Measurements from ENCODE around the gene SELPLG.

The SELPLG gene

DNA sequence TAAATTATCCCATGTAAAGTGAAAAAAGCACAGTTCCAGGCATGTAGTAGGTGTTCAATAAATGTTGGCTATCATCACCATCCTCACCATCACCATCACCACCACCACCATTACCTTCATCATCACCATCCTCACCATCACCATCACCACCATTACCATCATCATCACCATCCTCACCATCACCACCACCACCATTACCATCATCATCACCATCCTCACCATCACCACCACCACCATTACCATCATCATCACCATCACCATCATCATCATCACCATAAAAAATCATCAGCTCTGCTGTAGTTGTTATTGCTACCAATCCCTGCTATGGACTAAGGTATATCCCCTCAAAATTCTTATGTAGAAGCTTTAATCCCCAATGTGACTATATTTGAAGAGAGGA lies 56.2 kb downstream of the SELPLG start:
- in situ Hi-C loops (cut with MboI; ENCODE audit: low sequenced_read_pairs), result no loop called here

DNA sequence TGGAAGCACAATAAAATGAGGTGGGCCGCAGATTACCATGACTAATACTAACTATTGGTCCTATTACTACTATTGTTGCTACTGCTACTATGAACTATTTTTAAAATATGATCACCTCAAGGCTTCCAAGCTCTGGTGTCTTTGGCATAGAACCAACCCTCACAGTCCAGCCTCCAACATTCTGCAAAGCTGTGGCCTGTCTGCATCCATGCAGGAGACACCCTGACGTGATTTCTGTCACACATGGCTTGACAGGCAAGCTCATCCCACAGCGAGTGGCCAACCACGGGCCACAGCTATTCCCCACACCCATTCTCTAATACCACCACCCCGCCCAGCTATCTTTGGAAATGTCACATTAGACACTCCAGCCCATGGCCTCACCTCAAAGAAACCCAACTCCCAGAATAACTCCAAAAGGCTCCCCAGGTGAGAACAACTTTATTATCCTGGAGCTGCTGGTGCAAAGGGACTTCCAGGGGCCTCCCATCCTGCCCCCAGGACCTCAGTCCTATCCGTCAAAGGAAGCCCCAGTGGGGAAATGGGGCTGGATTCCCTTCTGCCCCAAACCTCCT lies 56.9 kb downstream of the SELPLG start:
- in situ Hi-C loops (cut with MboI; ENCODE audit: low sequenced_read_pairs), result no loop called here

DNA sequence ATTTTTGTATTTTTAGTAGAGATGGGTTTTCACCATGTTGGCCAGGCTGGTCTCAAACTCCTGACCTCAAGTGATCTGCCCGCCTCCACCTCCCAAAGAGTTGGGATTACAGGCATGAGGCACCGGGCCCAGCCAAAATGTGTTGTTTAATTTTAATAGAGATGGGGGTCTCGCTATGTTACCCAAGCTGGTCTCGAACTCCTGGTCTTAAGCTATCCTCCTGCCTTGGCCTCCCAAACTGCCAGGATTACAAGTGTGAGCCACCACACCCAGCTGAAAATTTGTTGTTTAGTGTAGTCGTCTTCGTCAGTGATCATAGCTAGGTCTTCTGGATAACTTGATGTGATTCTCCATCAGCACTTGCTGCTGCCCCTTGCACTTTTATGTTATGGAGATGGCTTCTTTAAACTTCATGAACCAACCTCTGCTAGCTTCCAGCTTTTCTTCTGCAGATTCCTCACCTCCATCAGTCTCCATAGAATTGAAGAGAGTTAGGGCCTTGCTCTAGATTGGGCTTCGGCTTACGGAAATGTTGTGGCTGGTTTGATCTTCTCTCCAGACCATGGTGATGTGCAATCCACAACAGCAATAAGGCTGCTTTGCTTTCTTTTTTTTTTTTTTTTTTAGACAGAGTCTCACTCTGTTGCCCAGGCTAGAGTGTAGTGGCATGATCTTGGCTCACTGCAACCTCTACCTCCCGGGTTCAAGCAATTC lies 58.3 kb downstream of the SELPLG start:
- in situ Hi-C loops (cut with MboI; ENCODE audit: low sequenced_read_pairs), result no loop called here

GRCh38 chr12:108574276-108574675 lies 59.4 kb downstream of the SELPLG start:
- in situ Hi-C loops (cut with MboI; ENCODE audit: low sequenced_read_pairs), result loop anchor here (25.0 kb wide), 1 partner anchor 513 kb away; the partner anchor contains the start of genes ALKBH2 and UNG

DNA sequence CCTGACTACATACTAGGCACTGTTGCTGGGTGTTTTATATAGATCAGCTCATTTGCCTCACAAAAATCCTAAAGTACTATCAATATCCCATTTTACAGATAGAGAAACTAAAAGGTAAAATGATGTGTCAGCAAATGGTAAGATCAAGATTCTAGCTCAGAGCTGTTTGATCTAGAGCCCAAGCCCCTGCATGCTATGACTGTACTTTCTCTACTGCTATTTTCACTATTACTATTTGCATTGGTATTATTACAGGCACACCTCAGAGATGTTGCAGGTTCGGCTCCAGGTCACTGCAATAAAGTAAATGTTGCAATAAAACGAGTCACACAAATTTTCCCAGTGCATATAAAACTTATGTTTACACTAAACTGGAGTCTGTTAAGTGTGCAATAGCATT lies 60.4 kb downstream of the SELPLG start:
- in situ Hi-C loops (cut with MboI; ENCODE audit: low sequenced_read_pairs), result loop anchor here (25.0 kb wide), 1 partner anchor 514 kb away; the partner anchor contains the start of genes ALKBH2 and UNG

DNA sequence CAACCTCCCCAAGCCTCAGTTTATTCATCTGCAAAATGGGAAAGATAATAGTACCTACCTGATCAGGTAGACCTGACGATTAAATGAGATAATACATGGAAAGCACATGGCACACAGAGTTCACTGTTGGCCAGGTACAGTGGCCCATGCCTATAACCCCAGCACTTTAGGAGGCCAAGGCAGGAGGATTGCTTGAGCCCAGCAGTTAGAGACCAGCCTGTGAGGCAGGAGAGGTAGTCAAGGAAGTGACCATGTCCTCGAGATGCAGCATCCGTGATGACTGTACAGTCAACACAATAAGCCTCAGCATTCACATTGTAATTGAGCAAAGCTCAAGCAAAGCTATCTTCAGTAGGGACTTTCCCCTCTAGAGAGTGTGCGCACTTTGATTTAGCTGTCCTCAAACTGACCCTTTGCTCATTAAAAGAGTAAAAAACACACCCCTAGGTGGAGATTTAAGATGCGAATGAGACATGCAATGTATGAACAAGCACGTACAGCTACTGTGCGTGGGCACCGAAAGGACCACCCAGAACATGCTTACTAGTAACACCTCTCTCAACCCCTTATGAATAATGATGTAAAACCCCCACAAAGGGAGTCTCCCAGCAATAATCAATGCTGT lies 61.4 kb downstream of the SELPLG start:
- in situ Hi-C loops (cut with MboI; ENCODE audit: low sequenced_read_pairs), result loop anchor here (25.0 kb wide), 1 partner anchor 515 kb away; the partner anchor contains the start of genes ALKBH2 and UNG

Measured in HL-60/S4 treated with retinoic acid at 250 ng/mL for 4 days and 3 days (cell line).